Measurements from ENCODE around the gene ZNF254. TPM values are rescaled to one million over a fixed set of nuclear protein-coding genes. Genes with fewer than 3 reads are reported as not detected.
"Not testable (repeated sequence)": the region's sequence is repeated elsewhere in the genome, so short reads cannot be mapped to it uniquely, and the experiment has no call there.

ZNF254 gene
- polyA plus RNA-seq, 1 of the 3 experiments (the other 2 are of a cell fraction), result 3.1 TPM

DNA sequence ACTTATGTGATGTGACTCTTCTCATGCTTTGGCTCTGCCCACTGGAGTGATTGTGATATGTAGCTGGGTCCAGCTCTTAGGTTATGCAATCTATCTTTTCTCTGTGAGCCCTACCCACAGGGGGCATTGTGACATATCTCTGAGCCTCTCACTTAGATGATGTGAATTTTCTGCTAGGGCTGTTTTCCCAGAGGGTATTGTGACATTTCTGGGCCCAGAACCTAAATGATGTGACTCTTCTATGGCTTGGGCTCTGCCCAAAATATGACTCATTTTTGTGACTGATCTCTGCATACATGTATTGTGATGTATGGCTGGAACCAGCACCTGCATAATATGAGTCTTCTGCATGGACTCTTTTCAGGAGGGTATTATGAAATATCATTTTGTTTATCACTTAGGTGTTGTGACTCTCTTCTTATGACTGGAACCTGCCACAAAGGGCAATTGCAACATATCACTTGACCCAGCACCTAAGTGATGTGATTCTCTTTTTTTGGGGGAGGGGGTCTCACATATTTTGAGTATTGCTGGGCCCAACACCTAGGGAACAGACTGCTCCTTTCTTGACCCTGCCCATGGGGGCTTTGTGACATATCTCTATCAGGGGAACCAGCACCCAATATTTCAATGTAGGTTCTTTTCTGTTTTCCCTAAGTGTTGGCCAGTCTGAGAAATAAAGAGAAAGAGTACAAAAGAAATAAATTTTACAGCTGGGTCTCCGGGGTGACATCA, 12.1 kb upstream of the ZNF254 start:
- Histone ChIP-seq H3K9ac (no peak overlapping the region), H3K4me3 (ENCODE audit: low read depth in 2 of 2, low read length in 1 of 2) (no peak overlapping the region), H3K79me2 (ENCODE audit: insufficient read depth) (no peaks in the 10 kb centered on the region), H3K27me3 (ENCODE audit: insufficient read depth) (no peaks in the 10 kb centered on the region), H3K9me3 (no peaks in the 10 kb centered on the region), H3K4me2 (no peak overlapping the region), H2AFZ (ENCODE audit: low read depth) (no peak overlapping the region), H3K9me2 (no peaks in the 10 kb centered on the region), H4K20me1 (ENCODE audit: insufficient read depth) (no peaks in the 10 kb centered on the region), H3F3A (replicated peaks; ENCODE audit: insufficient read depth) (no peaks in the 10 kb centered on the region), H3K27ac (ENCODE audit: low read depth in 2 of 2, low read length in 1 of 2) (no peak overlapping the region), H3K4me1 (ENCODE audit: control insufficient read depth in 1 of 2, insufficient read depth in 2 of 2, low read depth in 1 of 2, low read length in 1 of 2) (no peaks in the 10 kb centered on the region), H3K36me3 (replicated peaks in 1 of 2; ENCODE audit: control insufficient read depth in 1 of 2, insufficient read depth in 2 of 2, low read length in 1 of 2) (peaks cover 19 to 32% of the 10 kb centered on the region in 2 experiments)
- WGBS (ENCODE audit: low lambda C conversion rate), result 26% methylated on average over 1 of the region's 1 CpG
- ChIA-PET POLR2A (no interaction called here), CTCF (no interaction called here)
- no peak for DNase-seq
- TF ChIP-seq NRF1 (IDR thresholded peaks at IDR 0.05; ENCODE audit: low read depth, low read length) (no peak), CHD2 (IDR thresholded peaks at IDR 0.05; ENCODE audit: low read length, partially characterized antibody) (no peak), FOSL2 (IDR thresholded peaks at IDR 0.05; ENCODE audit: borderline replicate concordance, low read depth) (0 out of 2 replicates have a peak, but pooled peaks have one; percentile 6)

DNA sequence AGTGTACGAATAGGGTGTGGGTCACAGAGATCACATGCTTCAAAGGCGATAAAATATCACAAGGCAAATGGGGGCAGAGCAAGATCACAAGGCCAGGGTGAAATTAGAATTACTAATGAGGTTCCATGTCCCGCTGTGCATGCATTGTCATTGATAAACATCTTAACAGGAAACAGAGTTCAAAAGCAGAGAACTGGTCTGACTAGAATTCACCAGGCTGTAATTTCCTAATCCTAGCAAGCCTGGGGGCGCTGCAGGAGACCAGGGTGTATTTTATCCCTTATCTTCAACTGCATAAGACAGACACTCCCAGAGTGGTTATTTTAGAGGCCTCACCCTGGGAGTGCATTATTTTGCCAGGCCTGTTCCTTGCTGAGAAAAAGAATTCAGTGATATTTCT, 11.5 kb upstream of the ZNF254 start:
- H3K9ac ChIP-seq; POLR2A ChIA-PET; H3K4me3 ChIP-seq (ENCODE audit: low read depth in 2 of 2, low read length in 1 of 2); H3K27ac ChIP-seq (ENCODE audit: low read depth in 2 of 2, low read length in 1 of 2); CTCF ChIA-PET; H4K20me1 ChIP-seq (ENCODE audit: insufficient read depth); H3K4me1 ChIP-seq (ENCODE audit: control insufficient read depth in 1 of 2, insufficient read depth in 2 of 2, low read depth in 1 of 2, low read length in 1 of 2); H3K4me2 ChIP-seq; H3K9me2 ChIP-seq; H3F3A ChIP-seq (replicated peaks; ENCODE audit: insufficient read depth); H3K9me3 ChIP-seq; DNase-seq; H2AFZ ChIP-seq (ENCODE audit: low read depth); H3K79me2 ChIP-seq (ENCODE audit: insufficient read depth); H3K27me3 ChIP-seq (ENCODE audit: insufficient read depth): not testable (repeated sequence)
- 88% methylated on average over 4 of the region's 4 CpGs for WGBS (ENCODE audit: low lambda C conversion rate)
- H3K36me3 ChIP-seq (replicated peaks in 1 of 2; ENCODE audit: control insufficient read depth in 1 of 2, insufficient read depth in 2 of 2, low read length in 1 of 2), result peaks cover 19 to 32% of the 10 kb centered on the region in 2 experiments

DNA sequence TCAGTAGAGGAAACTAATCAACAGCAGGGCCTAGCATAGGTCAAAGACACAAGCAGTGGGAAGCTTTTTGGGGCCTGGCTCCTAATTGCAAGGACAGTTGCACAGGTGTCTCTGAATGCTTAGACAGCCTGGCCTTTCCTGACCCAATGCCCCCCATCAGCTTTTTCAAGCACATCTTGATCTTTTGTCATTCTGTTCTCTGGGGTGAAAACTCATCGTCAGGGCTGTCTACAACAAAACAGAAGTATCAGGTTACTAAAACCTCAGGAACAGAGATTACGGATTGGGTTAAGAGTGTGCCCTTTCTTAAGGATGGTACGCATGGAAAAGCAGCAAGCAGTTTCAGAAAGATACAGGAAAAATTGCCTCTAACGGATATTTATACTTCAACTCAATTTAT, 8.3 kb upstream of the ZNF254 start:
- H3K27ac ChIP-seq (ENCODE audit: low read depth in 2 of 2, low read length in 1 of 2), result no peak overlapping the region
- TF ChIP-seq GABPA (IDR thresholded peaks at IDR 0.05; ENCODE audit: low read depth) (no peak), RAD21 (IDR thresholded peaks at IDR 0.05; ENCODE audit: low read length) (no peak), RXRA (IDR thresholded peaks at IDR 0.05; ENCODE audit: borderline replicate concordance, low read depth) (no peak), POLR2AphosphoS5 (IDR thresholded peaks at IDR 0.05; ENCODE audit: low read depth, low read length) (no peak), ELF1 (IDR thresholded peaks at IDR 0.05) (no peak), RFX5 (IDR thresholded peaks at IDR 0.05; ENCODE audit: low read length) (no peak), FOXJ3 (CRISPR knock-in tag; IDR thresholded peaks at IDR 0.05) (no peak), SMC3 (IDR thresholded peaks at IDR 0.05; ENCODE audit: low read depth, low read length) (no peak), MEF2A (IDR thresholded peaks at IDR 0.05; ENCODE audit: borderline replicate concordance, low read depth) (no peak), JUND (IDR thresholded peaks at IDR 0.05) (no peak)
- TF ChIP-seq, protein P1, sequence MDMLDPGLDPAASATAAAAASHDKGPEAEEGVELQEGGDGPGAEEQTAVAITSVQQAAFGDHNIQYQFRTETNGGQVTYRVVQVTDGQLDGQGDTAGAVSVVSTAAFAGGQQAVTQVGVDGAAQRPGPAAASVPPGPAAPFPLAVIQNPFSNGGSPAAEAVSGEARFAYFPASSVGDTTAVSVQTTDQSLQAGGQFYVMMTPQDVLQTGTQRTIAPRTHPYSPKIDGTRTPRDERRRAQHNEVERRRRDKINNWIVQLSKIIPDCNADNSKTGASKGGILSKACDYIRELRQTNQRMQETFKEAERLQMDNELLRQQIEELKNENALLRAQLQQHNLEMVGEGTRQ (IDR thresholded peaks at IDR 0.05; ENCODE audit: borderline replicate concordance, low read depth, low read length), result no peak
- TF ChIP-seq, protein P2, sequence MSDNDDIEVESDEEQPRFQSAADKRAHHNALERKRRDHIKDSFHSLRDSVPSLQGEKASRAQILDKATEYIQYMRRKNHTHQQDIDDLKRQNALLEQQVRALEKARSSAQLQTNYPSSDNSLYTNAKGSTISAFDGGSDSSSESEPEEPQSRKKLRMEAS (IDR thresholded peaks at IDR 0.05; ENCODE audit: low read depth), result no peak
- TF ChIP-seq, protein P3, sequence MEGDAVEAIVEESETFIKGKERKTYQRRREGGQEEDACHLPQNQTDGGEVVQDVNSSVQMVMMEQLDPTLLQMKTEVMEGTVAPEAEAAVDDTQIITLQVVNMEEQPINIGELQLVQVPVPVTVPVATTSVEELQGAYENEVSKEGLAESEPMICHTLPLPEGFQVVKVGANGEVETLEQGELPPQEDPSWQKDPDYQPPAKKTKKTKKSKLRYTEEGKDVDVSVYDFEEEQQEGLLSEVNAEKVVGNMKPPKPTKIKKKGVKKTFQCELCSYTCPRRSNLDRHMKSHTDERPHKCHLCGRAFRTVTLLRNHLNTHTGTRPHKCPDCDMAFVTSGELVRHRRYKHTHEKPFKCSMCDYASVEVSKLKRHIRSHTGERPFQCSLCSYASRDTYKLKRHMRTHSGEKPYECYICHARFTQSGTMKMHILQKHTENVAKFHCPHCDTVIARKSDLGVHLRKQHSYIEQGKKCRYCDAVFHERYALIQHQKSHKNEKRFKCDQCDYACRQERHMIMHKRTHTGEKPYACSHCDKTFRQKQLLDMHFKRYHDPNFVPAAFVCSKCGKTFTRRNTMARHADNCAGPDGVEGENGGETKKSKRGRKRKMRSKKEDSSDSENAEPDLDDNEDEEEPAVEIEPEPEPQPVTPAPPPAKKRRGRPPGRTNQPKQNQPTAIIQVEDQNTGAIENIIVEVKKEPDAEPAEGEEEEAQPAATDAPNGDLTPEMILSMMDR (IDR thresholded peaks at IDR 0.05), result no peak
- TF ChIP-seq, protein P4, sequence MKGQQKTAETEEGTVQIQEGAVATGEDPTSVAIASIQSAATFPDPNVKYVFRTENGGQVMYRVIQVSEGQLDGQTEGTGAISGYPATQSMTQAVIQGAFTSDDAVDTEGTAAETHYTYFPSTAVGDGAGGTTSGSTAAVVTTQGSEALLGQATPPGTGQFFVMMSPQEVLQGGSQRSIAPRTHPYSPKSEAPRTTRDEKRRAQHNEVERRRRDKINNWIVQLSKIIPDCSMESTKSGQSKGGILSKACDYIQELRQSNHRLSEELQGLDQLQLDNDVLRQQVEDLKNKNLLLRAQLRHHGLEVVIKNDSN (IDR thresholded peaks at IDR 0.05; ENCODE audit: borderline replicate concordance, low read depth), result no peak
- no peaks in the 10 kb centered on the region for H3K79me2 ChIP-seq (ENCODE audit: insufficient read depth)
- peaks cover 4 to 11% of the 10 kb centered on the region in 2 experiments for H3K36me3 ChIP-seq (replicated peaks in 1 of 2; ENCODE audit: control insufficient read depth in 1 of 2, insufficient read depth in 2 of 2, low read length in 1 of 2)
- no peaks in the 10 kb centered on the region for H3K9me3 ChIP-seq
- no peak for DNase-seq
- H3K27me3 ChIP-seq (ENCODE audit: insufficient read depth), result no peaks in the 10 kb centered on the region
- H3K4me1 ChIP-seq (ENCODE audit: control insufficient read depth in 1 of 2, insufficient read depth in 2 of 2, low read depth in 1 of 2, low read length in 1 of 2), result no peaks in the 10 kb centered on the region
- no peak overlapping the region for H3K4me3 ChIP-seq (ENCODE audit: low read depth in 2 of 2, low read length in 1 of 2)
- no peak overlapping the region for H3K4me2 ChIP-seq
- no peak overlapping the region for H2AFZ ChIP-seq (ENCODE audit: low read depth)
- 98% methylated on average over 4 of the region's 4 CpGs for WGBS (ENCODE audit: low lambda C conversion rate)
- POLR2A ChIA-PET, result interaction anchor here (1.1 kb wide), 1 partner anchor 8 kb away, joined by 4 read pairs; the partner anchor contains the start of gene ZNF254
- no peaks in the 10 kb centered on the region for H3F3A ChIP-seq (replicated peaks; ENCODE audit: insufficient read depth)
- H4K20me1 ChIP-seq (ENCODE audit: insufficient read depth), result no peaks in the 10 kb centered on the region
- no peak overlapping the region for H3K9ac ChIP-seq
- H3K9me2 ChIP-seq, result no peaks in the 10 kb centered on the region
- CTCF ChIA-PET, result interaction anchor here (2.3 kb wide), 1 partner anchor 9 kb away, joined by 5 read pairs; the partner anchor contains the start of gene ZNF254

All from SK-N-SH (cell line).